ENCODE data around the gene ALDH2. TPM values are rescaled to one million over a fixed set of nuclear protein-coding genes. Genes with fewer than 3 reads are reported as not detected.
"Not testable (repeated sequence)": the region's sequence is repeated elsewhere in the genome, so short reads cannot be mapped to it uniquely, and the experiment has no call there.

The ALDH2 gene
- total RNA-seq, 2 experiments from 2014 or later = 0.25 to 1.3 TPM

GRCh38 chr12:111827907-111828306, 61.2 kb downstream of the ALDH2 start:
- Mint-ChIP-seq H3K27ac (no peak overlapping the region), H3K9me3 (no peaks in the 10 kb centered on the region), H3K36me3 (ENCODE audit: low read depth) (no peaks in the 10 kb centered on the region), H3K4me1 (no peaks in the 10 kb centered on the region), H3K4me3 (no peak overlapping the region), H3K27me3 (peaks cover 26% of the 10 kb centered on the region)
- ChIA-PET POLR2A (no interaction called here), CTCF (no interaction called here)
- no peak for DNase-seq

- no peaks in the 10 kb centered on the region for H3K36me3 Mint-ChIP-seq (ENCODE audit: low read depth)
- no peak overlapping the region for H3K27ac Mint-ChIP-seq
- CTCF ChIA-PET = no interaction called here
- no peak for DNase-seq
- no peak overlapping the region for H3K4me3 Mint-ChIP-seq
- POLR2A ChIA-PET = no interaction called here
- H3K27me3 Mint-ChIP-seq = peaks cover 24% of the 10 kb centered on the region
- no peaks in the 10 kb centered on the region for H3K4me1 Mint-ChIP-seq
- H3K9me3 Mint-ChIP-seq = no peaks in the 10 kb centered on the region
These were observed 61.7 kb downstream of the ALDH2 start for GRCh38 chr12:111828338-111828979.

DNA sequence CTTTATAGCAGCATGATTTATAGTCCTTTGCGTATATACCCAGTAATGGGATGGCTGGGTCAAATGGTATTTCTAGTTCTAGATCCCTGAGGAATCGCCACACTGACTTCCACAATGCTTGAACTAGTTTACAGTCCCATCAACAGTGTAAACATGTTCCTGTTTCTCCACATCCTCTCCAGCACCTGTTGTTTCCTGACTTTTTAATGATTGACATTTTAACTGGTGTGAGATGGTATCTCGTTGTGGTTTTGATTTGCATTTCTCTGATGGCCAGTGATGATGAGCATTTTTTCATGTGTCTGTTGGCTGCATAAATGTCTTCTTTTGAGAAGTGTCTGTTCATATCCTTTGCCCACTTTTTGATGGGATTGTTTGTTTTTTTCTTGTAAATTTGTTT, 62.9 kb downstream of the ALDH2 start:
- peaks cover 18% of the 10 kb centered on the region for H3K27me3 Mint-ChIP-seq
- H3K27ac Mint-ChIP-seq; H3K9me3 Mint-ChIP-seq; DNase-seq; H3K4me1 Mint-ChIP-seq; H3K4me3 Mint-ChIP-seq; POLR2A ChIA-PET; CTCF ChIA-PET; H3K36me3 Mint-ChIP-seq (ENCODE audit: low read depth): not testable (repeated sequence)

GRCh38 chr12:111834740-111835386, 68.1 kb downstream of the ALDH2 start:
- H3K9me3 Mint-ChIP-seq, POLR2A ChIA-PET, H3K4me3 Mint-ChIP-seq: not testable (repeated sequence)
- H3K27me3 Mint-ChIP-seq = peaks cover 15% of the 10 kb centered on the region
- H3K4me1 Mint-ChIP-seq = peaks cover 23% of the 10 kb centered on the region
- peaks cover 14% of the 10 kb centered on the region for H3K36me3 Mint-ChIP-seq (ENCODE audit: low read depth)
- DNase-seq = peak; percentile 55
- H3K27ac Mint-ChIP-seq = peak overlapping the region; percentile 66
- CTCF ChIA-PET = interaction anchor here (0.8 kb wide), 1 partner anchor 22 kb away, joined by 3 read pairs; no protein-coding TSS in a partner anchor

DNA sequence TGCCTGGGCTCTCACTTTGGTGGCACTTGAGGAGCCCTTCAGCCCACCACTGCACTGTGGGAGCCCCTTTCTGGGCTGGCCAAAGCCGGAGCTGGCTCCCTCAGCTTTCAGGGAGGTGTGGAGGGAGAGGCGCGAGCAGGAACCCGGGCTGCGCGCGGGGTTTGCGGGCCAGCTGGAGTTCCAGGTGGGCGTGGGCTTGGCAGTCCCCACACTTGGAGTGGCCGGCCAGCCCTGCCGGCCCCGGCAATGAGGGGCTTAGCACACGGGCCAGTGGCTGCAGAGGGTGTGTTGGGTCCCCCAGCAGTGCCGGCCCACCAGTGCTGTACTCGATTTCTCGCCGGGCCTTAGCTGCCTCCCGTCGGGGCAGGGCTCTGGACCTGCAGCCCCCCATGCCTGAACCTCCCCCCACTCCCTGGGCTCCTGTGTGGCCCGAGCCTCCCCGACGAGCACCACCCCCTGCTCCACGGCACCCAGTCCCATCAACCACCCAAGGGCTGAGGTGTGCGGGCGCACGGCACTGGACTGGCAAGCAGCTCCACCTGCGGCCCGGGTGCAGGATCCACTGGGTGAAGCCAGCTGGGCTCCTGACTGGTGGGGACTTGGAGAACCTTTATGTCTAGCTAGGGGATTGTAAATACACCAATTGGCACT, 68.9 kb downstream of the ALDH2 start:
- peaks cover 31% of the 10 kb centered on the region for H3K4me1 Mint-ChIP-seq
- H3K27ac Mint-ChIP-seq, POLR2A ChIA-PET, CTCF ChIA-PET, H3K4me3 Mint-ChIP-seq, H3K9me3 Mint-ChIP-seq, DNase-seq: not testable (repeated sequence)
- H3K36me3 Mint-ChIP-seq (ENCODE audit: low read depth) = peaks cover 18% of the 10 kb centered on the region
- H3K27me3 Mint-ChIP-seq = peaks cover 15% of the 10 kb centered on the region

GRCh38 chr12:111838353-111838752, 71.6 kb downstream of the ALDH2 start:
- ChIA-PET POLR2A (no interaction called here), CTCF (interaction anchor here (0.7 kb wide), 1 partner anchor 21 kb away, joined by 3 read pairs; no protein-coding TSS in a partner anchor)
- peaks cover 45% of the 10 kb centered on the region for H3K4me1 Mint-ChIP-seq
- no peak overlapping the region for H3K4me3 Mint-ChIP-seq
- H3K27ac Mint-ChIP-seq = no peak overlapping the region
- H3K27me3 Mint-ChIP-seq = peaks cover 4% of the 10 kb centered on the region
- no peaks in the 10 kb centered on the region for H3K9me3 Mint-ChIP-seq
- DNase-seq = no peak
- peaks cover 30% of the 10 kb centered on the region for H3K36me3 Mint-ChIP-seq (ENCODE audit: low read depth)

DNA sequence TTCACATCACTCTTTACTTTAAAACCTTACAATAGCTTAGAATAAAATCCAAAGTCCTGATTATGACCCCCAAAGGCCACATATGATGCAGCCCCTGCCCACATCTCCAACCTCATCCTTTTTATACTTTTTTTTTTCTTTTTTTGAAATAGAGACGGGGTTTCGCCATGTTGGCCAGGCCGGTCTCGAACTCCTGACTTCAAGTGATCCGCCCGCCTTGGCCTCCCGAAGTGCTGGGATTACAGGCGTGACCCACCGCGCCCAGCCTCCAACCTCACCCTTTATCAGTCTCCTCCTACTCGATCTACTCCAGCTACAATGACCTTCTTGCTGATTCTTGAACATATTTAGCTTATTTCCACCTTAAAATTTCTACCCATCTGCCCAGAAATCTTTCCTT, 74.1 kb downstream of the ALDH2 start:
- H3K27ac Mint-ChIP-seq = peak overlapping the region; percentile 90
- H3K9me3 Mint-ChIP-seq = no peaks in the 10 kb centered on the region
- no peaks in the 10 kb centered on the region for H3K27me3 Mint-ChIP-seq
- H3K4me1 Mint-ChIP-seq = peaks cover 51% of the 10 kb centered on the region
- H3K36me3 Mint-ChIP-seq (ENCODE audit: low read depth) = peaks cover 39% of the 10 kb centered on the region
- no peak for DNase-seq
- CTCF ChIA-PET = interaction anchor here (0.6 to 1.2 kb wide), 2 partner anchors 15 to 246 kb away, joined by 3 read pairs; no protein-coding TSS in a partner anchor
- POLR2A ChIA-PET = interaction anchor here (0.6 to 3.4 kb wide), 11 partner anchors 15 to 268 kb away, joined by 3 to 34 read pairs (median 9); partner anchors contain the start of genes ACAD10, ATXN2, BRAP and ERP29
- H3K4me3 Mint-ChIP-seq = peak overlapping the region; percentile 98

- Mint-ChIP-seq H3K27ac (peak overlapping the region; percentile 90), H3K4me3 (peak overlapping the region; percentile 98), H3K27me3 (no peaks in the 10 kb centered on the region), H3K9me3 (no peaks in the 10 kb centered on the region), H3K4me1 (peaks cover 52% of the 10 kb centered on the region), H3K36me3 (ENCODE audit: low read depth) (peaks cover 42% of the 10 kb centered on the region)
- DNase-seq = no peak
- ChIA-PET POLR2A (interaction anchor here (0.6 to 3.4 kb wide), 25 partner anchors 9 to 1561 kb away, joined by 3 to 34 read pairs (median 5); partner anchors contain the start of genes ACAD10, ATXN2, BRAP and ERP29), CTCF (interaction anchor here (0.5 to 1.5 kb wide), 7 partner anchors 9 to 268 kb away, joined by 3 to 4 read pairs (median 3); partner anchors contain the start of genes ERP29 and NAA25)
These were observed 74.6 kb downstream of the ALDH2 start for GRCh38 chr12:111841236-111841749.

GRCh38 chr12:111841750-111842555, 75.2 kb downstream of the ALDH2 start, which contains the start of gene MAPKAPK5:
MAPKAPK5 (plus strand) TSS chr12:111842228; CDS start chr12:111842734, 506 bp downstream.
- POLR2A ChIA-PET = interaction anchor here (0.7 to 3.4 kb wide), 28 partner anchors 8 to 1562 kb away, joined by 3 to 34 read pairs (median 4); partner anchors contain the start of genes ACAD10, ATXN2, BRAP and ERP29
- Mint-ChIP-seq H3K27me3 (no peaks in the 10 kb centered on the region), H3K4me1 (peaks cover 51% of the 10 kb centered on the region)

GRCh38 chr12:111842556-111843396, 76.0 kb downstream of the ALDH2 start:
- Mint-ChIP-seq H3K4me3 (peak overlapping the region; percentile 97), H3K27ac (peak overlapping the region; percentile 92), H3K4me1 (peaks cover 51% of the 10 kb centered on the region), H3K36me3 (ENCODE audit: low read depth) (peaks cover 45% of the 10 kb centered on the region), H3K27me3 (no peaks in the 10 kb centered on the region), H3K9me3 (peaks cover under 1% of the 10 kb centered on the region)
- ChIA-PET CTCF (interaction anchor here (0.5 to 1.5 kb wide), 4 partner anchors 30 to 534 kb away, joined by 3 to 5 read pairs (median 4); partner anchors contain the start of genes ERP29 and NAA25), POLR2A (interaction anchor here (1.0 to 3.4 kb wide), 24 partner anchors 8 to 1135 kb away, joined by 3 to 34 read pairs (median 5); partner anchors contain the start of genes ACAD10, ATXN2, BRAP and ERP29)
- DNase-seq = peak; percentile 23

More at GRCh38 chr12:111841750-111842555, 75.2 kb downstream of the ALDH2 start, which contains the start of gene MAPKAPK5:
- Mint-ChIP-seq H3K9me3 (no peaks in the 10 kb centered on the region), H3K36me3 (ENCODE audit: low read depth) (peaks cover 45% of the 10 kb centered on the region), H3K27ac (peak within 1 kb of the TSS; percentile 92), H3K4me3 (peak within 1 kb of the TSS; percentile 98)
- CTCF ChIA-PET = interaction anchor here (0.5 to 1.5 kb wide), 6 partner anchors 9 to 267 kb away, joined by 3 to 4 read pairs (median 4); partner anchors contain the start of genes ERP29 and NAA25
- peak; percentile 96 for DNase-seq

- CTCF ChIA-PET = no interaction called here
- H3K27me3 Mint-ChIP-seq = no peaks in the 10 kb centered on the region
- no peak overlapping the region for H3K4me3 Mint-ChIP-seq
- POLR2A ChIA-PET = no interaction called here
- H3K36me3 Mint-ChIP-seq (ENCODE audit: low read depth) = peaks cover 36% of the 10 kb centered on the region
- H3K9me3 Mint-ChIP-seq = peaks cover 4% of the 10 kb centered on the region
- H3K27ac Mint-ChIP-seq = no peak overlapping the region
- DNase-seq = no peak
- H3K4me1 Mint-ChIP-seq = peaks cover 34% of the 10 kb centered on the region
These were observed 79.3 kb downstream of the ALDH2 start for GRCh38 chr12:111846016-111846415.
